Ovary (tissue), 9 donors: Measurements from ENCODE around the gene TATDN2. TPM values are rescaled to one million over a fixed set of nuclear protein-coding genes. Genes with fewer than 3 reads are reported as not detected.

ENCODE experiments used
- DNase-seq, 5 donors: peaks; one replicate each; pipeline ENCODE4 v3.0.0-alpha.2; 2019 to 2020
- H3K27ac ChIP-seq, 2 donors: fragments of 200-600 bp; one replicate each; pipeline versions ENCODE4 v1.5.1 to v1.8.0; 2019 to 2022
- H3K27me3 ChIP-seq: fragments of 200-600 bp; one replicate; pipeline ENCODE4 v1.8.0; 2022
- H3K36me3 ChIP-seq: fragments of 200-600 bp; sonication (generic); one replicate; pipeline ENCODE4 v1.5.1; 2019
- H3K4me1 ChIP-seq: one replicate; pipeline ENCODE4 v1.8.1; 2013; ENCODE audit warnings: mild to moderate bottlenecking, moderate library complexity; ENCODE audit not compliant: insufficient read depth
- H3K4me3 ChIP-seq: fragments of 200-600 bp; sonication (generic); one replicate; pipeline ENCODE4 v1.5.1; 2017
- H3K9me3 ChIP-seq, 2 donors: fragments of 200-600 bp in 1 of 2; sonication (generic) in 1 of 2; one replicate each; pipeline versions ENCODE4 v1.5.1 to v1.8.1; 2013 to 2019; ENCODE audit warnings: mild to moderate bottlenecking in 1 of 2, moderate library complexity in 1 of 2
- CTCF ChIP-seq, 3 donors: fragments of 450-650 bp in 2 of 3; fragments of 200-600 bp in 1 of 3; IDR thresholded peaks; one replicate each; pipeline versions ENCODE4 v1.5.1 to v1.8.0; 2016 to 2022; ENCODE audit warnings: antibody characterized with exemption in 3 of 3, mild to moderate bottlenecking in 1 of 3
- EP300 ChIP-seq: sonication (generic); formaldehyde crosslinking; IDR thresholded peaks from one replicate; pipeline ENCODE4 v1.6.1; 2017; ENCODE audit warnings: antibody characterized with exemption
- POLR2A ChIP-seq: fragments of 450-650 bp; IDR thresholded peaks from one replicate; pipeline ENCODE4 v1.6.1; 2017; ENCODE audit warnings: antibody characterized with exemption, mild to moderate bottlenecking, moderate library complexity
- WGBS, 3 donors: extraction: QIAGEN DNeasy Blood & Tissue Kit in 1 of 3; methylation state at CpG; one replicate each; pipeline versions ENCODE4 v1.1.5 to v1.1.7; 2013 to 2017; 5-methylcytosine and 5-hydroxymethylcytosine counted together
- intact Hi-C, 4 donors: fragments of 100-400 bp; cut with DNase I; formaldehyde crosslinking; loops; one replicate each; pipeline versions ENCODE4 v1.11.0 to v1.15.1; 2022 to 2023
- polyA plus RNA-seq, 2 donors: library from polyadenylated mRNA; stranded (reverse); fragments of 200-250 nt in 1 of 2; fragments of 350-450 nt in 1 of 2; fragmentation: Illumina TruSeq in 1 of 2; extraction: RNeasy Lipid Tissue Mini Kit (QIAGEN cat#74804) in 1 of 2; gene quantifications; one replicate each; pipeline ENCODE4 v1.2.3, GENCODE V29; 2013 to 2014
- total RNA-seq, 7 donors: library from RNA; depleted of rRNA in 2 of 7; stranded (reverse); fragments of >200 nt in 2 of 7; fragmentation: NEBNext Ultra II Directional in 3 of 7; extraction: Animal tissue kit (Norgen Biotek cat#: 25700) in 3 of 7; gene quantifications; one replicate each; pipeline versions ENCODE4 v1.1.0 to v1.2.4, GENCODE V29; 2016 to 2023
- donor health status: DM: no; HTN: no; CAD: no; lungs with moderate emphysema.
- donor health status: DM: no; HTN: no; CAD: no.
- donor health status: Bipolar disorder and iron deficiency.
- donor health status: DM: yes; HTN: yes; CAD: no.
- donor health status: DM: no; HTN: no; CAD: no.
- donor health status: DM: yes; HTN: yes; CAD: no.

Gene TATDN2
- total and polyA plus RNA-seq, 9 donors, result 17.3 to 46.4 (median 38.7) TPM

- DNase-seq, result no peak
- 70 to 81% (median 80%) methylated on average over 7 of the region's 7 CpGs for WGBS, 3 donors
- no peak overlapping the region for H3K27ac ChIP-seq
- intact Hi-C loops, result no loop called here
- no peaks in the 10 kb centered on the region for H3K36me3 ChIP-seq
- no peaks in the 10 kb centered on the region for H3K9me3 ChIP-seq
- H3K27me3 ChIP-seq, result no peaks in the 10 kb centered on the region
- H3K4me1 ChIP-seq, result peaks cover 3% of the 10 kb centered on the region
- TF ChIP-seq CTCF (IDR thresholded peaks at IDR 0.05), result no peak
- TF ChIP-seq POLR2A, result no peak
- TF ChIP-seq EP300, result no peak
- H3K4me3 ChIP-seq, result no peak overlapping the region
Measured at GRCh38 chr3:10255835-10256234, 7.6 kb downstream of the TATDN2 start.

GRCh38 chr3:10259036-10259435 lies 10.8 kb downstream of the TATDN2 start:
- no peaks in the 10 kb centered on the region for H3K36me3 ChIP-seq
- DNase-seq, result no peak
- intact Hi-C loops, result no loop called here

GRCh38 chr3:10259798-10260197 lies 11.5 kb downstream of the TATDN2 start:
- intact Hi-C loops, result no loop called here
- DNase-seq, result no peak
- Histone ChIP-seq H3K27ac (no peak overlapping the region), H3K9me3 (no peaks in the 10 kb centered on the region), H3K4me3 (no peak overlapping the region), H3K27me3 (no peaks in the 10 kb centered on the region), H3K36me3 (no peaks in the 10 kb centered on the region), H3K4me1 (peaks cover 5% of the 10 kb centered on the region)
- TF ChIP-seq EP300 (no peak), CTCF (IDR thresholded peaks at IDR 0.05) (no peak)
- 88 to 94% (median 88%) methylated on average over 4 of the region's 4 CpGs for WGBS, 3 donors

More at GRCh38 chr3:10259036-10259435, 10.8 kb downstream of the TATDN2 start:
- no peak overlapping the region for H3K27ac ChIP-seq
- H3K4me1 ChIP-seq, result peaks cover 4% of the 10 kb centered on the region
- H3K9me3 ChIP-seq, result no peaks in the 10 kb centered on the region
- TF ChIP-seq CTCF (IDR thresholded peaks at IDR 0.05) (no peak), EP300 (no peak), POLR2A (no peak)
- 82 to 98% (median 83%) methylated on average over 7 of the region's 7 CpGs for WGBS, 3 donors
- H3K27me3 ChIP-seq, result no peaks in the 10 kb centered on the region
- H3K4me3 ChIP-seq, result no peak overlapping the region

GRCh38 chr3:10260211-10260701 lies 12.0 kb downstream of the TATDN2 start:
- 83 to 92% (median 90%) methylated on average over 6 of the region's 6 CpGs for WGBS, 3 donors
- no peaks in the 10 kb centered on the region for H3K36me3 ChIP-seq

More at GRCh38 chr3:10260211-10260701, 12.0 kb downstream of the TATDN2 start:
- no peaks in the 10 kb centered on the region for H3K9me3 ChIP-seq
- no peaks in the 10 kb centered on the region for H3K27me3 ChIP-seq
- H3K27ac ChIP-seq, result no peak overlapping the region
- H3K4me3 ChIP-seq, result no peak overlapping the region
- intact Hi-C loops, result no loop called here
- DNase-seq, result no peak
- peaks cover 5% of the 10 kb centered on the region for H3K4me1 ChIP-seq
- TF ChIP-seq POLR2A, result no peak
- TF ChIP-seq CTCF (IDR thresholded peaks at IDR 0.05), result no peak
- no peak for TF ChIP-seq EP300
